ENCODE measurements around the gene SPATC1L. TPM values are rescaled to one million over a fixed set of nuclear protein-coding genes. Genes with fewer than 3 reads are reported as not detected.
A peak's percentile ranks its signal among the peaks of the same experiment; 100 is the strongest.

Gene SPATC1L
- total and polyA plus RNA-seq, 2 of the 8 experiments (the other 6 are each of a cell fraction or from before 2014, with no cell fraction given), result 24.9 to 50.0 TPM

- no peak overlapping the region for H3K9ac ChIP-seq (replicated peaks in 1 of 4; ENCODE audit: extremely low read depth in 1 of 4, low read depth in 3 of 4, low read length in 3 of 4)
- no peak overlapping the region for H4K5ac ChIP-seq (ENCODE audit: insufficient read length, low read depth, low read length)
- no peak overlapping the region for H3K56ac ChIP-seq (replicated peaks; ENCODE audit: insufficient read length, low read depth, low read length)
Measured at GRCh38 chr21:46188226-46189212, 4.3 kb upstream of the SPATC1L start.

More at GRCh38 chr21:46188226-46189212, 4.3 kb upstream of the SPATC1L start:
- no peak overlapping the region for H3K4ac ChIP-seq (replicated peaks; ENCODE audit: insufficient read length, low read depth, low read length)
- no peak overlapping the region for H3K4me3 ChIP-seq (ENCODE audit: extremely low read depth in 1 of 4, insufficient read depth in 2 of 4, low read depth in 3 of 4, low read length in 4 of 4)
- H3K9me3 ChIP-seq (ENCODE audit: insufficient read depth in 2 of 2, low read depth in 1 of 2, low read length in 1 of 2), result no peaks in the 10 kb centered on the region
- peaks cover 0 to 9% (median 0%) of the 10 kb centered on the region in 4 experiments; a peak in 3 of 7 replicates for H3K4me1 ChIP-seq (replicated peaks in 1 of 4; ENCODE audit: control insufficient read depth in 3 of 4, insufficient read depth in 4 of 4, low read length in 3 of 4)
- peaks cover 8% of the 10 kb centered on the region for H3K23me2 ChIP-seq (ENCODE audit: low read depth, low read length)
- H2AK5ac ChIP-seq (ENCODE audit: low read depth, low read length), result no peak overlapping the region
- no peak overlapping the region for H2AFZ ChIP-seq (ENCODE audit: low read length)
- no peaks in the 10 kb centered on the region for H3K79me1 ChIP-seq (ENCODE audit: low read depth, low read length)
- CTCF ChIA-PET (ENCODE audit: partially characterized antibody), result interaction anchor here (1.1 kb wide), 1 partner anchor 56 kb away, joined by 3 read pairs; no protein-coding TSS in a partner anchor
- no peak overlapping the region for H3K14ac ChIP-seq (ENCODE audit: insufficient read length)
- WGBS, 2 experiments (ENCODE audit: extremely low coverage in 1 of 2, insufficient coverage in 1 of 2, insufficient read length in 1 of 2, insufficient replicate concordance in 2 of 2, low coverage in 1 of 2, low lambda C conversion rate in 2 of 2, missing lambda C conversion rate in 1 of 2), result 74% methylated on average over 17 of the region's 17 CpGs; no CpG with 5 or more reads in 1 of the 2 experiments
- POLR2A ChIA-PET (ENCODE audit: partially characterized antibody), result no interaction called here
- no peak overlapping the region for H3K27ac ChIP-seq (ENCODE audit: low read depth, low read length)
- H2BK5ac ChIP-seq (ENCODE audit: low read depth, low read length), result no peak overlapping the region
- H3K18ac ChIP-seq (ENCODE audit: extremely low read depth, low read length), result no peak overlapping the region
- no peak overlapping the region for H2BK20ac ChIP-seq (ENCODE audit: low read length)
- no peak for TF ChIP-seq SIRT6 (IDR thresholded peaks at IDR 0.05; ENCODE audit: low read length)
- TF ChIP-seq ASH2L (IDR thresholded peaks at IDR 0.05; ENCODE audit: low read length), result no peak
- no peak for TF ChIP-seq BCL11A (IDR thresholded peaks at IDR 0.05; ENCODE audit: low read depth in 2 of 2, low read length in 2 of 2)
- peak; percentile 89 for TF ChIP-seq JUND (IDR thresholded peaks at IDR 0.05; ENCODE audit: low read length)
- no peak for TF ChIP-seq HDAC2 (IDR thresholded peaks at IDR 0.05; ENCODE audit: borderline replicate concordance in 1 of 2, low read depth in 2 of 2, low read length in 2 of 2)
- TF ChIP-seq SP2 (IDR thresholded peaks at IDR 0.05; ENCODE audit: low read length), result no peak
- H2BK120ac ChIP-seq (replicated peaks; ENCODE audit: low read depth, low read length), result no peak overlapping the region
- no peak overlapping the region for H4K91ac ChIP-seq (replicated peaks; ENCODE audit: insufficient read length, low read length)
- DNase-seq (ENCODE audit: low read depth in 1 of 2, low spot score in 2 of 2) (no peak), FAIRE-seq (no peak)
- no peak overlapping the region for H3K4me2 ChIP-seq (ENCODE audit: insufficient read depth in 1 of 2, low read depth in 2 of 2, low read length in 2 of 2)
- no peak overlapping the region for H2BK15ac ChIP-seq (ENCODE audit: low read length)
- H4K20me1 ChIP-seq (replicated peaks in 1 of 2; ENCODE audit: control insufficient read depth in 1 of 2, insufficient read depth in 2 of 2, low read length in 2 of 2), result peaks cover 2 to 12% of the 10 kb centered on the region in 2 experiments
- 0 out of 2 replicates have a peak overlapping the region, but pooled peaks have one; percentile 50 for H2BK12ac ChIP-seq (ENCODE audit: low read depth, low read length)
- H4K8ac ChIP-seq (ENCODE audit: extremely low read depth, insufficient read depth, low read length), result no peak overlapping the region
- H3K27me3 ChIP-seq (replicated peaks in 1 of 4; ENCODE audit: control insufficient read depth in 3 of 4, extremely low read depth in 1 of 4, insufficient read depth in 3 of 4, low read length in 3 of 4), result no peaks in the 10 kb centered on the region
- H3K36me3 ChIP-seq (ENCODE audit: control insufficient read depth in 2 of 4, insufficient read depth in 4 of 4, low read length in 3 of 4), result peaks cover 4 to 9% (median 6%) of the 10 kb centered on the region in 4 experiments; a peak in 6 of 8 replicates
- H3K23ac ChIP-seq (ENCODE audit: insufficient read length), result no peak overlapping the region
- H3K79me2 ChIP-seq (ENCODE audit: control insufficient read depth in 1 of 2, insufficient read depth in 2 of 2, low read length in 2 of 2), result no peaks in the 10 kb centered on the region
